IMR-90 (cell line): Measurements from ENCODE around the gene CDC42EP2. TPM values are rescaled to one million over a fixed set of nuclear protein-coding genes. Genes with fewer than 3 reads are reported as not detected.

Experiments used
- ATAC-seq: fragments of 200-7000 bp; cut with Tn5 transposase; 2 replicates; pipeline ENCODE4 v1.9.1; 2020; ENCODE audit warnings: low read depth, mild to moderate bottlenecking, moderate library complexity
- BruUV-seq: library from RNA; stranded (reverse); fragments of 400-500 nt; replicated peaks from 2 replicates; lab custom pipeline; 2021; lab: Mats Ljungman, UMichigan
- CTCF ChIA-PET: fragments of 300-600 bp; formaldehyde crosslinking; extraction: SDS; loops from one replicate; lab custom pipeline; 2021; ENCODE audit warnings: antibody characterized with exemption; lab: Yijun Ruan, JAX
- POLR2A ChIA-PET: fragments of 300-600 bp; sonication (Branson Sonifier 250); formaldehyde crosslinking; loops from one replicate; lab custom pipeline; 2022; ENCODE audit warnings: antibody characterized with exemption; ENCODE audit not compliant: unreplicated experiment; lab: Charles Lee
- DNase-seq: peaks from one replicate; pipeline ENCODE4 v3.0.0; 2013
- H2AFZ ChIP-seq: replicated peaks from 2 replicates; pipeline ENCODE3; 2013; ENCODE audit warnings: low read length, mild to moderate bottlenecking; ENCODE audit not compliant: poor library complexity
- H2AK5ac ChIP-seq: 2 replicates; pipeline ENCODE4 v1.6.1; 2013; ENCODE audit warnings: low read depth, low read length, inconsistent platforms
- H2AK9ac ChIP-seq: replicated peaks from 2 replicates; pipeline ENCODE3; 2013; ENCODE audit warnings: mild to moderate bottlenecking, low read depth, low read length, moderate library complexity; ENCODE audit not compliant: poor library complexity
- H2BK120ac ChIP-seq: 2 replicates; pipeline ENCODE4 v1.6.1; 2013; ENCODE audit warnings: low read depth, low read length, inconsistent platforms
- H2BK15ac ChIP-seq: 3 replicates; pipeline ENCODE4 v1.6.1; 2013; ENCODE audit warnings: low read depth, low read length, inconsistent platforms
- H2BK20ac ChIP-seq: 2 replicates; pipeline ENCODE4 v1.6.1; 2013; ENCODE audit warnings: low read depth, mild to moderate bottlenecking, inconsistent platforms, low read length, moderate library complexity
- H2BK5ac ChIP-seq: 2 replicates; pipeline ENCODE4 v1.6.1; 2013; ENCODE audit warnings: mild to moderate bottlenecking, low read depth, low read length, inconsistent platforms; ENCODE audit not compliant: poor library complexity, severe bottlenecking
- H3K14ac ChIP-seq: replicated peaks from 2 replicates; pipeline ENCODE4 v1.6.1; 2013; ENCODE audit warnings: low read depth, low read length, inconsistent platforms
- H3K18ac ChIP-seq: 2 replicates; pipeline ENCODE4 v1.6.1; 2013; ENCODE audit warnings: low read depth, low read length, control low read depth
- H3K23ac ChIP-seq: 2 replicates; pipeline ENCODE4 v1.6.1; 2013; ENCODE audit warnings: low read depth, low read length, inconsistent platforms
- H3K27ac ChIP-seq: 2 replicates; pipeline ENCODE4 v1.5.1; 2013; ENCODE audit warnings: mild to moderate bottlenecking, control low read depth, low read length; ENCODE audit not compliant: insufficient read depth
- H3K27me3 ChIP-seq: 2 replicates; pipeline ENCODE4 v1.6.1; 2013; ENCODE audit warnings: low read length; ENCODE audit not compliant: control insufficient read depth, insufficient read depth
- H3K36me3 ChIP-seq: 2 replicates; pipeline ENCODE4 v1.6.1; 2013; ENCODE audit warnings: low read length, mixed read lengths; ENCODE audit not compliant: control insufficient read depth, insufficient read depth
- H3K4ac ChIP-seq: 2 replicates; pipeline ENCODE4 v1.6.1; 2013; ENCODE audit warnings: low read depth, low read length, inconsistent platforms
- H3K4me1 ChIP-seq: 2 replicates; pipeline ENCODE4 v1.6.1; 2013; ENCODE audit warnings: low read length, mixed read lengths; ENCODE audit not compliant: control insufficient read depth, insufficient read depth
- H3K4me2 ChIP-seq: 2 replicates; pipeline ENCODE4 v1.6.1; 2013; ENCODE audit warnings: low read depth, mild to moderate bottlenecking, control low read depth, low read length, moderate library complexity
- H3K4me3 ChIP-seq: 2 replicates; pipeline ENCODE4 v1.5.1; 2013; ENCODE audit warnings: low read depth, mild to moderate bottlenecking, control low read depth, low read length, moderate library complexity; ENCODE audit not compliant: insufficient read depth
- H3K56ac ChIP-seq: 2 replicates; pipeline ENCODE4 v1.6.1; 2013; ENCODE audit warnings: low read length, inconsistent platforms; ENCODE audit not compliant: insufficient read depth; ENCODE audit errors: extremely low read depth
- H3K79me1 ChIP-seq, 2 experiments: 2 replicates each; pipeline ENCODE4 v1.6.1; 2013; ENCODE audit warnings: low read length in 2 of 2, inconsistent platforms in 1 of 2, low read depth in 1 of 2
- H3K9ac ChIP-seq: 2 replicates; pipeline ENCODE4 v1.6.1; 2013; ENCODE audit warnings: low read depth, low read length, control low read depth
- H3K9me1 ChIP-seq: 2 replicates; pipeline ENCODE4 v1.6.1; 2013; ENCODE audit warnings: low read length, inconsistent platforms; ENCODE audit not compliant: insufficient read depth
- H3K9me3 ChIP-seq: 2 replicates; pipeline ENCODE4 v1.6.1; 2013; ENCODE audit warnings: low read length; ENCODE audit not compliant: control insufficient read depth, insufficient read depth
- H4K20me1 ChIP-seq: 2 replicates; pipeline ENCODE4 v1.6.1; 2013; ENCODE audit warnings: low read length, inconsistent platforms; ENCODE audit not compliant: insufficient read depth
- H4K5ac ChIP-seq: 2 replicates; pipeline ENCODE4 v1.6.1; 2013; ENCODE audit warnings: mild to moderate bottlenecking, low read depth, low read length, control low read depth
- H4K8ac ChIP-seq, 2 experiments: 2 replicates each; pipeline ENCODE4 v1.6.1; 2013; ENCODE audit warnings: low read depth in 2 of 2, low read length in 2 of 2, control low read depth in 1 of 2, inconsistent platforms in 1 of 2
- H4K91ac ChIP-seq: 2 replicates; pipeline ENCODE4 v1.6.1; 2013; ENCODE audit warnings: low read depth, low read length, inconsistent platforms; ENCODE audit not compliant: insufficient read depth
- MAFK ChIP-seq: IDR thresholded peaks from 2 replicates; pipeline ENCODE4 v1.6.1; 2012; ENCODE audit warnings: low read depth, low read length, improper control_type of control experiment
- MAZ ChIP-seq: IDR thresholded peaks from 2 replicates; pipeline ENCODE4 v1.6.1; 2012; ENCODE audit warnings: low read depth, mild to moderate bottlenecking, low read length, improper control_type of control experiment, moderate library complexity, borderline replicate concordance
- RFX5 ChIP-seq: IDR thresholded peaks from 2 replicates; pipeline ENCODE4 v1.8.0; 2012; ENCODE audit warnings: low read depth, mild to moderate bottlenecking, low read length, moderate library complexity
- WGBS, 2 experiments: methylation state at CpG; one replicate each; pipeline versions ENCODE4 v1.1.5 to v1.1.7; 2013; ENCODE audit warnings: missing lambda C conversion rate in 2 of 2; ENCODE audit not compliant: insufficient read length in 1 of 2; ENCODE audit errors: extremely low coverage in 2 of 2; 5-methylcytosine and 5-hydroxymethylcytosine counted together
- dilution Hi-C: fragments of 300-500 bp; cut with HindIII; formaldehyde crosslinking; loops from one replicate; pipeline ENCODE4 v1.14.3; 2018; ENCODE audit warnings: low sequenced_read_pairs; ENCODE audit not compliant: unreplicated experiment
- in situ Hi-C: fragments of 300-500 bp; cut with MboI; formaldehyde crosslinking; loops from 3 replicates; pipeline ENCODE4 v1.14.3; 2019; ENCODE audit warnings: low sequenced_read_pairs, inconsistent platforms, mixed read lengths
- intact Hi-C: fragments of 100-400 bp; cut with micrococcal nuclease; formaldehyde crosslinking; loops from 2 replicates; pipeline ENCODE4 v1.10.0; 2022
- polyA plus RNA-seq, 3 experiments: library from polyadenylated mRNA; depleted of rRNA; stranded (reverse); fragments of >200 nt; gene quantifications; 2 replicates each; pipeline ENCODE4 v1.2.3, GENCODE V29; 2012; ENCODE audit warnings: low replicate concordance in 1 of 3
- total RNA-seq: library from RNA; depleted of rRNA; stranded (reverse); fragments of >200 nt; gene quantifications from 2 replicates; pipeline ENCODE4 v1.2.3, GENCODE V29; 2012
- TF ChIP-seq, protein P1 (sequence below): conservative IDR thresholded peaks from 2 replicates; pipeline ENCODE4 v1.5.1; 2012; ENCODE audit warnings: mild to moderate bottlenecking, low read depth, low read length, improper control_type of control experiment

Gene CDC42EP2
- total and polyA plus RNA-seq, 2 of the 4 experiments (the other 2 are of a cell fraction) = 5.2 to 27.5 TPM

DNA sequence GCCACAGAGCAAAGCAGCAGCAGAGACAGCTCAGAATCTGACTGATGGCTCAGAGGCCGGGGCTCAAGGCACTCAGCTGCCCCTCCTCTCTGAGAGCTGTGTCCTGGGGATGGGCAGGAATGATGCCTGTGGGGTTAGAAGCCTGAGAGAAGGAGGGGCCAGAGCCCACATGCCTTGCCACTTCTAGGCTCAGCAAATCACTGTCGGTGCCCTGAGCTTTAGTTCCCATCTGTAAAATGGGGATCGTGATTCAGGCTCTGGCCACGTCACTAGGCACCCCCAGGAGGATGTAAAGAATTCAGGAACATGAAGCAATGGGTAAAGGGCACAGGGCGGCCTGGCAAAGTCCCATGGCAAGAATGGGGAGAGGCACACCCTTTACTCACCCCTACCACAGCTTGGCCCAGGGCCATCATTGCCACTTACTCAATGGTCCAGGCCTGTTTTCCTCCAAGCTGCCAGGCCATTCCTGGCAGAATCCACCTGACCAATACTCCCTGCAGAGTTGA lies 3.4 kb upstream of the CDC42EP2 start:
- H2BK120ac ChIP-seq = peak overlapping the region; percentile 8; the same call in 1 of the 2 replicates
- H4K5ac ChIP-seq = no peak overlapping the region
- no CpG with 5 or more reads among the region's 5 CpGs for WGBS, 2 experiments
- no peaks in the 10 kb centered on the region for H3K27me3 ChIP-seq
- H3K27ac ChIP-seq = no peak overlapping the region
- TF ChIP-seq MAFK (no peak), RFX5 (no peak), MAZ (no peak)
- TF ChIP-seq, protein P1, sequence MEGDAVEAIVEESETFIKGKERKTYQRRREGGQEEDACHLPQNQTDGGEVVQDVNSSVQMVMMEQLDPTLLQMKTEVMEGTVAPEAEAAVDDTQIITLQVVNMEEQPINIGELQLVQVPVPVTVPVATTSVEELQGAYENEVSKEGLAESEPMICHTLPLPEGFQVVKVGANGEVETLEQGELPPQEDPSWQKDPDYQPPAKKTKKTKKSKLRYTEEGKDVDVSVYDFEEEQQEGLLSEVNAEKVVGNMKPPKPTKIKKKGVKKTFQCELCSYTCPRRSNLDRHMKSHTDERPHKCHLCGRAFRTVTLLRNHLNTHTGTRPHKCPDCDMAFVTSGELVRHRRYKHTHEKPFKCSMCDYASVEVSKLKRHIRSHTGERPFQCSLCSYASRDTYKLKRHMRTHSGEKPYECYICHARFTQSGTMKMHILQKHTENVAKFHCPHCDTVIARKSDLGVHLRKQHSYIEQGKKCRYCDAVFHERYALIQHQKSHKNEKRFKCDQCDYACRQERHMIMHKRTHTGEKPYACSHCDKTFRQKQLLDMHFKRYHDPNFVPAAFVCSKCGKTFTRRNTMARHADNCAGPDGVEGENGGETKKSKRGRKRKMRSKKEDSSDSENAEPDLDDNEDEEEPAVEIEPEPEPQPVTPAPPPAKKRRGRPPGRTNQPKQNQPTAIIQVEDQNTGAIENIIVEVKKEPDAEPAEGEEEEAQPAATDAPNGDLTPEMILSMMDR = no peak
- peak overlapping the region; percentile 73; the same call in 1 of the 3 replicates for H2BK15ac ChIP-seq
- CTCF ChIA-PET = interaction anchor here (0.6 to 1.5 kb wide), 3 partner anchors 19 to 1564 kb away, joined by 3 read pairs; no protein-coding TSS in a partner anchor
- H4K8ac ChIP-seq = no peak overlapping the region; a peak in 1 of 4 replicates
- H3K9me1 ChIP-seq = peaks cover 28% of the 10 kb centered on the region
- peak overlapping the region; percentile 23; the same call in 1 of the 2 replicates for H4K91ac ChIP-seq
- dilution Hi-C loops = no loop called here
- in situ Hi-C loops = no loop called here
- peak overlapping the region; percentile 0; the same call in 1 of the 2 replicates for H3K23ac ChIP-seq
- peak overlapping the region; percentile 4 for H2BK5ac ChIP-seq
- no peaks in the 10 kb centered on the region for H3K36me3 ChIP-seq
- BruUV-seq = no TSS peak
- H3K79me1 ChIP-seq = peaks cover 5 to 46% of the 10 kb centered on the region in 2 experiments; a peak in 2 of 4 replicates
- H3K9ac ChIP-seq = no peak overlapping the region
- POLR2A ChIA-PET = no interaction called here
- H2AK9ac ChIP-seq = peak overlapping the region; percentile 33
- ATAC-seq (no peak), DNase-seq (no peak)
- peak overlapping the region; percentile 56 for H3K4ac ChIP-seq
- intact Hi-C loops = no loop called here
- H4K20me1 ChIP-seq = peaks cover 9% of the 10 kb centered on the region
- H2AK5ac ChIP-seq = peak overlapping the region; percentile 36
- peaks cover 34% of the 10 kb centered on the region for H3K4me1 ChIP-seq
- peak overlapping the region; percentile 81 for H3K14ac ChIP-seq
- no peak overlapping the region for H3K4me3 ChIP-seq
- H3K4me2 ChIP-seq = peak overlapping the region; percentile 34; the same call in 1 of the 2 replicates
- H2AFZ ChIP-seq = peak overlapping the region; percentile 54
- H3K56ac ChIP-seq = no peak overlapping the region
- no peak overlapping the region for H2BK20ac ChIP-seq
- no peaks in the 10 kb centered on the region for H3K9me3 ChIP-seq
- H3K18ac ChIP-seq = no peak overlapping the region
